Effector memory CD8-positive, alpha-beta T cell (primary cell): ENCODE measurements around the gene TMEM45B.
"Not testable (repeated sequence)": the region's sequence is repeated elsewhere in the genome, so short reads cannot be mapped to it uniquely, and the experiment has no call there.

Experiments
- ATAC-seq: fragments of 150-1000 bp; cut with Tn5 transposase; replicated peaks from 2 replicates; pipeline ENCODE4 v1.10.0; 2021; ENCODE audit warnings: mild to moderate bottlenecking, moderate library complexity
- DNase-seq, 3 experiments: peaks; one replicate each; pipeline ENCODE4 v3.0.0; 2021
- H3K27ac Mint-ChIP-seq, 2 donors: one replicate each; pipeline ENCODE4 v1.8.0; 2022; ENCODE audit warnings: mild to moderate bottlenecking in 2 of 2, mixed read lengths in 2 of 2, moderate library complexity in 2 of 2
- H3K27me3 Mint-ChIP-seq, 2 donors: one replicate each; pipeline ENCODE4 v1.8.0; 2022; ENCODE audit warnings: mixed read lengths in 2 of 2
- H3K36me3 Mint-ChIP-seq: one replicate; pipeline ENCODE4 v1.8.0; 2022; ENCODE audit warnings: mild to moderate bottlenecking, moderate library complexity, mixed read lengths; ENCODE audit not compliant: insufficient read depth
- H3K4me1 Mint-ChIP-seq, 2 donors: one replicate each; pipeline ENCODE4 v1.8.0; 2022; ENCODE audit warnings: low read depth in 2 of 2, mixed read lengths in 2 of 2
- H3K4me3 Mint-ChIP-seq, 2 donors: one replicate each; pipeline ENCODE4 v1.8.0; 2022; ENCODE audit warnings: mild to moderate bottlenecking in 2 of 2, mixed read lengths in 2 of 2, moderate library complexity in 2 of 2
- H3K9me3 Mint-ChIP-seq, 2 donors: one replicate each; pipeline ENCODE4 v1.8.0; 2022; ENCODE audit warnings: mixed read lengths in 2 of 2

The TMEM45B gene

DNA sequence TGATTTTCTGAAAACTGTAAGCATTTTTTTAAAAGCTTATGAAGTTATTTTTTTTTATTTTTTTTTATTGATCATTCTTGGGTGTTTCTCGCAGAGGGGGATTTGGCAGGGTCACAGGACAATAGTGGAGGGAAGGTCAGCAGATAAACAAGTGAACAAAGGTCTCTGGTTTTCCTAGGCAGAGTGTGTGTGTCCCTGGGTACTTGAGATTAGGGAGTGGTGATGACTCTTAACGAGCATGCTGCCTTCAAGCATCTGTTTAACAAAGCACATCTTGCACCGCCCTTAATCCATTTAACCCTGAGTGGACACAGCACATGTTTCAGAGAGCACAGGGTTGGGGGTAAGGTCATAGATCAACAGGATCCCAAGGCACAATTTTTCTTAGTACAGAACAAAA is 31.7 kb downstream of the TMEM45B start:
- H3K36me3 Mint-ChIP-seq, H3K27ac Mint-ChIP-seq, H3K4me1 Mint-ChIP-seq: not testable (repeated sequence)

DNA sequence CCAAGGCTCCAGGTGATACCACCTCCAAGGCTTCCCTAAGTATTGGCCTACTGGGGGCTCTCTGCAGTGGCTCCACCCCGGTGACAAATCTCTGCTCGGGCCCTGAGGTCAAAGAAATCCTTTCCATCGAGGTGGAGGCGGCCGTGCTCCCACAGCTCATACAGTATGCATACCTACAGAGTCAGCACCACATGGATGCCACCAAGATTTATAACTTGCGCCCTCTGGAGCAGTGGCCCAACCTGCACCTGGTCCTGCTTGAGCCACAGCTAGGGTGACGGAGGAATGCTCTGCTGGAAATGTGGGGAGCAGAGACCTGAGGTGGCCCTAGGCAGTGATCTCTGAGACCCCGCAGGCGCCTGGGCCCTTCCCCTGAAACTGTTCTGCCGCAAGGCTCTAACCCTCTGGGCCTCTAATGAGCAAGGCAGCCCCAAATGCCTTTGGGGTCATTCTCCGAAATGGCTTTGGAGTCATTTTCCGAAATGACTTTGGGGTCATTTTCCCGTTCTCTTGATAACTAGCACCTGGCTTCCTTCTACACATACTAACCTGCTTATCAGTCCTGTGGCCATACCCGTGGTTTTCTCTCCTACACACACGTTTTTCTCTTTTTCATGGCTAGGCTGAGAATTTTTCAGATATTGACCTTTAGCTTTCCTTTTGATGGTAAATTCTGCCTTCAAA is 33.9 kb downstream of the TMEM45B start:
- Mint-ChIP-seq H3K4me3 (no peak overlapping the region), H3K27me3 (peaks cover 8 to 12% of the 10 kb centered on the region in 2 donors), H3K4me1 (peaks cover 9 to 24% of the 10 kb centered on the region in 2 donors), H3K27ac (no peak overlapping the region), H3K9me3 (no peaks in the 10 kb centered on the region), H3K36me3 (no peaks in the 10 kb centered on the region)
- ATAC-seq: no peak
- no peak for DNase-seq

More for the DNA sequence above, 31.7 kb downstream of the TMEM45B start:
- not testable (repeated sequence) for ATAC-seq, DNase-seq, H3K9me3 Mint-ChIP-seq, H3K4me3 Mint-ChIP-seq
- H3K27me3 Mint-ChIP-seq: peaks cover 8 to 12% of the 10 kb centered on the region in 2 donors

DNA sequence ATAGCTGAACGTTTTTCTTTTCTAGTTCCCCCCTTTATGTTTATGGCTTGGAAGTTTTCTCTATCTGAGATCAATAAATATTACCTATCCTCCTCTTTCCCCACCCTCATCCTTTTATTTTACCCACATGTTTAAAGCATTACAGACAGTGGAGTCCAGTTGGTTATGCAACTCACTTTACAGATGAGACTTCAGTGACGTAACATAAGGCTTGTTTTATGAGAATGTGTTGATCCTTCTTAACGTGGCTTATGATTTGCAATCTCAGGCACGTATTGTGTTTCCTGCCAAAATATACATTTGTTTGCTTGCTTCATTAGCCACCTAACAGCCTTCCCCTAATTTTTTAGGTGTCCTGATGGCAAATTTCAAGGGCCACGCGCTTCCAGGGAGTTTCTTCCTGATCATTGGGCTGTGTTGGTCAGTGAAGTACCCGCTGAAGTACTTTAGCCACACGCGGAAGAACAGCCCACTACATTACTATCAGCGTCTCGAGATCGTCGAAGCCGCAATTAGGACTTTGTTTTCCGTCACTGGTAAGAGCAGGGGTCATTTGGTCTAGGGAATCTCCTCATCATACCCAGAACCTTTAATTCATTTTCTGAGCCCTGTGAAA is 36.6 kb downstream of the TMEM45B start:
- no peak for ATAC-seq
- peaks cover 8 to 12% of the 10 kb centered on the region in 2 donors for H3K27me3 Mint-ChIP-seq
- H3K9me3 Mint-ChIP-seq: no peaks in the 10 kb centered on the region
- no peaks in the 10 kb centered on the region for H3K36me3 Mint-ChIP-seq
- H3K27ac Mint-ChIP-seq: no peak overlapping the region
- no peak for DNase-seq
- peaks cover 4 to 20% of the 10 kb centered on the region in 2 donors for H3K4me1 Mint-ChIP-seq
- H3K4me3 Mint-ChIP-seq: no peak overlapping the region

DNA sequence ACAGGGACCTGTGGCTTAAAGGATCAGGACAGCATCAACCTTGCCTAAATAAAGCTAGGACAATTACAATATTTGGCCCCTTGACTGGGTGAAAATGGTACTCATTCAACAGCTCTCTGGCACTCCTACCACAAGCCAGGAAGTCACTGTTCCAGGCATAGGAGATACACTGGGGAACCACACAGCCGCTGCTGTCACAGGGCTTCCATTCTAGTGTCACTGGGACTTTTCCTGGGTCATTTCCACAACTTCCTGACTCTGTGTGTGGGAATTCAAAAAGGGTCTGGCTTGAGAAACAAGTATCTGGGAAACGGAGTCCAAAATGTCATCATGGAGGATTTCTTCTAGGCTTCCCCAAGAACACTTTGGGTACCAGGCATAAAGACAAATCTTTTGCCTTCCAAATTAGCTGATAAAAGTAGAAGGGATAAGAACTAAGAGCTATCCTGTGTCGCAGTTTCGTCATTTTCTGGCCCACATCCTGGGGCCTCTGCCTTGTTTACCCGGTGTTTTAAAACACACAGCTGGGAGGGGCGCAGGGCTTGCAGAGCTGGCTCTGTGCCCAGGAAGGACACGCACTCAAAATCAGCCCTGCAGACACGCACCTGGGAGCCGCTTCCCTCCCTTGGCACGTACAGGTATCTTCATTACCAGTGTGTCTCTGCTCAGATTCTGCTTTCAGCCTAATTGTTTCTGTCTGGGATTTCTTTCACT is 38.0 kb downstream of the TMEM45B start:
- H3K27me3 Mint-ChIP-seq: peaks cover 8 to 12% of the 10 kb centered on the region in 2 donors
- DNase-seq (peak; percentile 24 to 35 (median 30)), ATAC-seq (peak; percentile 92)
- peak overlapping the region; percentile 43 to 52 for H3K4me3 Mint-ChIP-seq
- H3K4me1 Mint-ChIP-seq: peaks cover 4 to 20% of the 10 kb centered on the region in 2 donors
- no peaks in the 10 kb centered on the region for H3K9me3 Mint-ChIP-seq
- H3K36me3 Mint-ChIP-seq: no peaks in the 10 kb centered on the region
- peak overlapping the region; percentile 69 to 87 for H3K27ac Mint-ChIP-seq

DNA sequence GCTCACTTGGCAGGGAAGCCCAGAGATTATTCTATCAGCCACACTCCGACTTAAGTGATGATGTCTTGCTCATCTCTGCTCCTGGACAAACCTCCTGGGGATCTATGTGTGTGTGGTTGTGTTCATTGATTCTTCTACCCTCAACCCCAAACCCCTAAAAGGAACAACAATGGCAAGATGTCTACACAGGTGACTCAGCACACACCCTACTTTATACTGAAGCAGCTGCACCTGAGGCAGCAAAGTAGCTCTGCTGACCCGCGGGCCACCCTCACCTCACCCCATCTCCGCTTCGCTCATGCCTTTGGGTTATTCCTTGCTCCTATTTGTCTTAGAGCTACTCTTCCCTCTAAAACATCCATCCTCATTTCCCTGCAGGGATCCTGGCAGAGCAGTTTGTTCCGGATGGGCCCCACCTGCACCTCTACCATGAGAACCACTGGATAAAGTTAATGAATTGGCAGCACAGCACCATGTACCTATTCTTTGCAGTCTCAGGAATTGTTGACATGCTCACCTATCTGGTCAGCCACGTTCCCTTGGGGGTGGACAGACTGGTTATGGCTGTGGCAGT is 38.7 kb downstream of the TMEM45B start:
- peaks cover 8 to 12% of the 10 kb centered on the region in 2 donors for H3K27me3 Mint-ChIP-seq
- H3K4me3 Mint-ChIP-seq: peak overlapping the region; percentile 43 to 52
- no peaks in the 10 kb centered on the region for H3K36me3 Mint-ChIP-seq
- no peaks in the 10 kb centered on the region for H3K9me3 Mint-ChIP-seq
- peaks cover 4 to 20% of the 10 kb centered on the region in 2 donors for H3K4me1 Mint-ChIP-seq
- no peak for DNase-seq
- H3K27ac Mint-ChIP-seq: peak overlapping the region; percentile 69 to 87
- peak; percentile 9 for ATAC-seq

DNA sequence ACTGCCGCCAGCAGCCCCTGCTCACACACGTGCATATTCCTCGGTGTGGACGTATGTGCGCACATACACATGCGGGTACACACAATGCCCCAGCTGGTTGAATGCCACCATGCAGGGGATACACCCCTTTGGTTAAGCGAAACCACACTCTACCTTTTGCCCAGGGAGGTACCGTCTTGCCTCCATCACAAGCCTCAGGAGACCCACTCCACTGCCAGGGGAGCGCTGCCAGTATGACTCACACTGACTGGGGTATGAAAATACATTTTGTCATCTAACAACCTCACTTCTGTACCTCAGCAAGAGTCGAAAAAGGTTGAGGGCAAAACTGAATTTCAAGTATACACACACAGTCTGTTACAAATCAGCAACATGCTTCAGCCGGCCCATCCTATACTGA is 39.4 kb downstream of the TMEM45B start:
- Mint-ChIP-seq H3K4me1 (peaks cover 4 to 20% of the 10 kb centered on the region in 2 donors), H3K4me3 (no peak overlapping the region), H3K36me3 (no peaks in the 10 kb centered on the region), H3K27me3 (peaks cover 4 to 9% of the 10 kb centered on the region in 2 donors), H3K9me3 (no peaks in the 10 kb centered on the region), H3K27ac (peak overlapping the region in 1 of 2 donors; percentile 87)
- ATAC-seq: no peak
- no peak for DNase-seq

DNA sequence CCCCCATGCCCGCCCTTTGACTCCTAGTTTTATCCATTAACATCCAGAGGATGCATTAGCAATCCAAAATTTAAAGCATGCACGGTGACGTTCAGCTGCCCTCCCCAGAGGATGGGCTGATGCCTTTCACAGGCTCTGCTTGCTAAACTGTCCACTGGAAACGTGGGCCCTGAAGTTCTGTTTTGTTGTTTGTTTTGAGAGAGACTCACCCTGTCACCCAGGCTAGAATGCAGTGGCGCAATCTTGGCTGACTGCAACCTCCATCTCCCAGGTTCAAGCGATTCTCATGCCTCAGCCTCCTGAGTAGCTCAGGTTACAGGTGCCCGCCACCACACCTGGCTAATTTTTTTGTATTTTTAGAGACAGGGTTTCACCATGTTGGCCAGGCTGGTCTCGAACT is 40.4 kb downstream of the TMEM45B start:
- H3K36me3 Mint-ChIP-seq: no peaks in the 10 kb centered on the region
- peaks cover 4 to 20% of the 10 kb centered on the region in 2 donors for H3K4me1 Mint-ChIP-seq
- DNase-seq: no peak
- no peak overlapping the region for H3K27ac Mint-ChIP-seq
- no peaks in the 10 kb centered on the region for H3K27me3 Mint-ChIP-seq
- H3K4me3 Mint-ChIP-seq: no peak overlapping the region
- no peaks in the 10 kb centered on the region for H3K9me3 Mint-ChIP-seq
- ATAC-seq: no peak

DNA sequence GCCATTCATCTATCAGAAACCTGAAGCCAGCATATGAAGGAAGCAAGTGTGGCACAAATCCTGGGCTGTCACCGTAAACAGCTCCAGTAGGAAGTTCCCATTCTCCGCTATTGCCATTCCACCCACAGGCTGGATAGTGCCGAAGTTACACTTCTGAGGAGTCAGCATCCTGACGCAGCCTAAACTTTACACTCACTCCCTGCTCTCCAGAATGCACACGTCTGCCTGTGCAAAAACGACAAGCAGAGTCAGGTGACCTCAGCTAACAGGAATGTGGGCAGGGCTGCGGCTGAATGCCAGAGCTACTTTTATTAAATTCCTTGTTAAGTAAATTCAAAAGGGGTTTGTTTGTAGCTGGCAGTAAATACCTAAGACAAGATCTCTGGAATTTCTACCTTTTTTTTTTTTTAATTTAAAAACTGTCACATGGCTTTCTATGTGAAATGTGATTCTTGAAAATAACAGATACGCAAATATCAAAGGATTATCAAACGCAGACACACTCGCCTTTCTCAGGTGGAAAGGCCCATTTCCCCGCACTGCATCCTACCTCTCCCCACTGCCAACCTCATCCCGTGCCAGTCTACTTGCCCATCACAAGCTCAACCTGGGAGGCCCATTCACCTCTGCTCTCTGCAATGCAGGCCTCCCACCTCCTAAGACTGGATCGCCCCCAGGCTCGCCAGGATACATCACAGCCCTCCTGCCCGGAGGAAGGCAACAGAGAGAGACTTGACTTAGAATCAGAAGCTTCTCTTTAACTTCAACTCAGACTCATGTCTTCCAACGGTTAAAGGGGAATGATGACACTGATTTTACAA is 46.3 kb downstream of the TMEM45B start:
- DNase-seq: no peak
- H3K4me1 Mint-ChIP-seq: peaks cover 0 to 2% of the 10 kb centered on the region in 2 donors
- no peaks in the 10 kb centered on the region for H3K27me3 Mint-ChIP-seq
- no peak overlapping the region for H3K4me3 Mint-ChIP-seq
- no peak for ATAC-seq
- no peaks in the 10 kb centered on the region for H3K9me3 Mint-ChIP-seq
- peak overlapping the region in 1 of 2 donors; percentile 63 for H3K27ac Mint-ChIP-seq
- peaks cover 28% of the 10 kb centered on the region for H3K36me3 Mint-ChIP-seq

DNA sequence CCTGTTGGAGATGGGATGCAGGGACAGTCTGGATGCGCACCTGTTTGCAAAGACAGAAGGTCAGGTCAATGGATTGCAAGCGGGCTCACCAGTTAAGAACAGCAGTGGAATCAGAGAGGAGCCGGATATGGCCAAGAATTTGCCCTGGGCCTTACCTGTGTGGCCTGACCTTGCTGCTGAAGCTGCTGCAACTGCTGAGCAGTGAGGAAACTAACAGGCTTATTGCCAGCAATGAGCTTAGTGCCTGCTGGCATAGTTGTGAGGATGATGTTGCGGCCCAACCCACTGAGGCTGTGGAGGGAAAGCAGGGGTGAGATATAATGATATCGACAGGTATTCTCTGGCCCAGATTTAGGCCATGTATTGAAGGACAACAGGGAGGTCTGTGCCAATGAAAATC is 49.2 kb downstream of the TMEM45B start:
- no peak for ATAC-seq
- no peaks in the 10 kb centered on the region for H3K9me3 Mint-ChIP-seq
- H3K36me3 Mint-ChIP-seq: peaks cover 51% of the 10 kb centered on the region
- H3K4me3 Mint-ChIP-seq: no peak overlapping the region
- no peak for DNase-seq
- H3K27me3 Mint-ChIP-seq: no peaks in the 10 kb centered on the region
- peaks cover 0 to 2% of the 10 kb centered on the region in 2 donors for H3K4me1 Mint-ChIP-seq
- no peak overlapping the region for H3K27ac Mint-ChIP-seq

DNA sequence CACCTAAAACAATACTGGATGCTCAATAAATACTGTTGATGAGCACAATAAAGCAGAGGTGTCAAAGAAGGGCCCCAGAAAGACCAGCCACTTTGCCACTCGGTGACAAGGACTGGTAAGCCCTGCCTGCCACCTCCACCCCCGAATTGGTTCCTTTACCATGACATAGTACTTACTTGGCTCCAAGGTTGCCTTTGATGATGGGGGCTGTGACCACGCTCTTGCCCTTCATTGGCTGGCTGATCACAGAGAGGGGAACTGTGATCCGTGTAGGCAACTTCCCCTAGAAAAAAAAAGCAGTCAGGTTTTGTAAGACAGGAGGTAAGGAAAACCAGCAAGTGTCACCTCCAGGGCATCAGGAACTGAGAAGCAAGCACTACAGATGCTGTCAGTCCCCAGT is 50.1 kb downstream of the TMEM45B start:
- H3K4me1 Mint-ChIP-seq: peaks cover 0 to 2% of the 10 kb centered on the region in 2 donors
- DNase-seq (no peak), ATAC-seq (no peak)
- peaks cover 57% of the 10 kb centered on the region for H3K36me3 Mint-ChIP-seq
- no peaks in the 10 kb centered on the region for H3K9me3 Mint-ChIP-seq
- H3K27me3 Mint-ChIP-seq: no peaks in the 10 kb centered on the region
- H3K4me3 Mint-ChIP-seq: no peak overlapping the region
- peak overlapping the region in 1 of 2 donors; percentile 26 for H3K27ac Mint-ChIP-seq

DNA sequence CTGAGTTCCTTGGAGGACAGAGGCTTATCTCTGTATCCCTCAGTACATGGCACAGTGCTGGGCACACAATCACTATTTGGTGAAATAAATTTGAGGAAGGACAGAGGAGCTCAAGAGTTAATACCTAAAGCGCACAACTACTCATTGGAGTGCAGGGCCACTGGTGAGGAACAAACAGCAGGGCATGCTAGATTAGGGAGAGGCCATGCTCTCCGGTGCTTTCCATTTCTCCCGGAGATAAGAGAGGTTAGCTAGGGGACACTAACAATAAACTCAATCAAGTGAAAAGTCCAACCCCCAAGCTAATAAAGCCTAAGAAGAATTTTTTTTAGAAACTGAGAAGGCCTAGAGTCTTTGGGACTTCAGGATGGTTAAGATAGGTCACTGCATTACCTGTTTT is 50.7 kb downstream of the TMEM45B start:
- no peak overlapping the region for H3K4me3 Mint-ChIP-seq
- H3K27ac Mint-ChIP-seq: peak overlapping the region in 1 of 2 donors; percentile 26
- peaks cover 0 to 2% of the 10 kb centered on the region in 2 donors for H3K4me1 Mint-ChIP-seq
- no peaks in the 10 kb centered on the region for H3K27me3 Mint-ChIP-seq
- H3K9me3 Mint-ChIP-seq: no peaks in the 10 kb centered on the region
- ATAC-seq: no peak
- DNase-seq: no peak
- H3K36me3 Mint-ChIP-seq: peaks cover 63% of the 10 kb centered on the region

DNA sequence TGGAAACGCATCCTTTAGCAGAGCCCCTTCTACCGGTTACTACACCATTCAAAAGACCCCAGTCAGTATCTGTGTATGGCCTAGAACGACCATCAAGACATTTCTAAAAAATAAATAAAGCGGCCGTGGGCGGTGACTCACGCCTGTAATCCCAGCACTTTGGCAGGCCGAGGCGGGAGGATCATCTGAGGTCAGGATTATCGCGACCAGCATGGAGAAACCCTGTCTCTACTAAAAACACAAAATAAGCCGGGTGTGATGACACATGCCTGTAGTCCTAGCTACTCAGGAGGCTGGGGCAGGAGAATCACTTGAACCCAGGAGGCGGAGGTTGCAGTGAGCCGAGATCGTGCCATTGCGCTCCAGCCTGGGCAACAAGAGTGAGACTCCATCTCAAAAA is 53.0 kb downstream of the TMEM45B start:
- H3K27me3 Mint-ChIP-seq, ATAC-seq, DNase-seq, H3K27ac Mint-ChIP-seq, H3K4me1 Mint-ChIP-seq, H3K9me3 Mint-ChIP-seq, H3K4me3 Mint-ChIP-seq: not testable (repeated sequence)
- H3K36me3 Mint-ChIP-seq: peaks cover 77% of the 10 kb centered on the region

DNA sequence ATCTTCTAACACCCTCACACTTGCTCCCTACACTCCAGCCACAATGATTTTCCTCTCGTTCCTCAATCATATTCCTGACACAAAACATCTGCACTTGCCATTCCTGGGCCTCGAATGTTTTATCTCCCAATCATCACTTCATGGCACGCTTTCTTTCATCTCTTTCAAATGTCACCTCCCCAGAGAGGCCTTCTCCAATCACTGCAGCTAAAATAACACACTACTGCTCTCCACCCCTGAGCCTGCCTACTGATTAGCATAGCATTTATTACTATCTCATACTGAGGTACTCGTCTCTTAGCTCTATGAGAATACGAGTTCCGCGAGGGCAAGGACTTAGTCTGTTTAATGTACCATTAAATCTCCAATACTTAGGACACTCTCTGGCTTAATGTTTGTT is 56.3 kb downstream of the TMEM45B start:
- Mint-ChIP-seq H3K36me3 (peaks cover 84% of the 10 kb centered on the region), H3K27me3 (no peaks in the 10 kb centered on the region), H3K9me3 (no peaks in the 10 kb centered on the region), H3K4me1 (peaks cover 0 to 4% of the 10 kb centered on the region in 2 donors), H3K27ac (no peak overlapping the region), H3K4me3 (no peak overlapping the region)
- no peak for ATAC-seq
- no peak for DNase-seq
